Measurements from ENCODE around the gene ZNF701. TPM values are rescaled to one million over a fixed set of nuclear protein-coding genes. Genes with fewer than 3 reads are reported as not detected.

Gene ZNF701
- total and polyA plus RNA-seq, 2 of the 8 experiments (the other 6 are each of a cell fraction or from before 2014, with no cell fraction given): 4.9 to 18.7 TPM

GRCh38 chr19:52599241-52599640 is 29.2 kb downstream of the ZNF701 start:
- DNase-seq (ENCODE audit: low read depth in 1 of 2, low spot score in 2 of 2): no peak
- Histone ChIP-seq H4K8ac (ENCODE audit: extremely low read depth, insufficient read depth, low read length) (no peak overlapping the region), H2BK120ac (replicated peaks; ENCODE audit: low read depth, low read length) (no peak overlapping the region), H3K23me2 (ENCODE audit: low read depth, low read length) (peaks cover 10% of the 10 kb centered on the region), H3K27me3 (replicated peaks in 1 of 4; ENCODE audit: control insufficient read depth in 3 of 4, extremely low read depth in 1 of 4, insufficient read depth in 3 of 4, low read length in 3 of 4) (peaks cover 0 to 3% (median under 1%) of the 10 kb centered on the region in 4 experiments; a peak in 3 of 7 replicates), H4K91ac (replicated peaks; ENCODE audit: insufficient read length, low read length) (no peak overlapping the region), H2AK5ac (ENCODE audit: low read depth, low read length) (no peak overlapping the region), H3K27ac (ENCODE audit: low read depth, low read length) (no peak overlapping the region), H3K56ac (replicated peaks; ENCODE audit: insufficient read length, low read depth, low read length) (no peak overlapping the region), H2AFZ (ENCODE audit: low read length) (no peak overlapping the region), H2BK15ac (ENCODE audit: low read length) (no peak overlapping the region), H4K20me1 (replicated peaks in 1 of 2; ENCODE audit: control insufficient read depth in 1 of 2, insufficient read depth in 2 of 2, low read length in 2 of 2) (no peaks in the 10 kb centered on the region), H3K4me2 (ENCODE audit: insufficient read depth in 1 of 2, low read depth in 2 of 2, low read length in 2 of 2) (no peak overlapping the region), H3K14ac (ENCODE audit: insufficient read length) (no peak overlapping the region), H3K9ac (replicated peaks in 1 of 4; ENCODE audit: extremely low read depth in 1 of 4, low read depth in 3 of 4, low read length in 3 of 4) (no peak overlapping the region), H2BK5ac (ENCODE audit: low read depth, low read length) (no peak overlapping the region), H3K18ac (ENCODE audit: extremely low read depth, low read length) (no peak overlapping the region), H3K36me3 (ENCODE audit: control insufficient read depth in 2 of 4, insufficient read depth in 4 of 4, low read length in 3 of 4) (peaks cover 0 to 22% (median 15%) of the 10 kb centered on the region in 4 experiments; a peak in 6 of 8 replicates), H3K4ac (replicated peaks; ENCODE audit: insufficient read length, low read depth, low read length) (no peak overlapping the region), H4K5ac (ENCODE audit: insufficient read length, low read depth, low read length) (no peak overlapping the region), H3K79me2 (ENCODE audit: control insufficient read depth in 1 of 2, insufficient read depth in 2 of 2, low read length in 2 of 2) (no peaks in the 10 kb centered on the region), H2BK12ac (ENCODE audit: low read depth, low read length) (no peak overlapping the region), H3K4me1 (replicated peaks in 1 of 4; ENCODE audit: control insufficient read depth in 3 of 4, insufficient read depth in 4 of 4, low read length in 3 of 4) (no peaks in the 10 kb centered on the region; a peak in 3 of 7 replicates), H3K79me1 (ENCODE audit: low read depth, low read length) (no peaks in the 10 kb centered on the region; the same call in 1 of the 2 replicates), H3K9me3 (ENCODE audit: insufficient read depth in 2 of 2, low read depth in 1 of 2, low read length in 1 of 2) (peaks cover 2 to 3% of the 10 kb centered on the region in 2 experiments; a peak in 1 of 4 replicates), H2BK20ac (ENCODE audit: low read length) (no peak overlapping the region), H3K23ac (ENCODE audit: insufficient read length) (no peak overlapping the region), H3K4me3 (ENCODE audit: extremely low read depth in 1 of 4, insufficient read depth in 2 of 4, low read depth in 3 of 4, low read length in 4 of 4) (no peak overlapping the region)
- WGBS, 2 experiments (ENCODE audit: extremely low coverage in 1 of 2, insufficient coverage in 1 of 2, insufficient read length in 1 of 2, insufficient replicate concordance in 2 of 2, low coverage in 1 of 2, low lambda C conversion rate in 2 of 2, missing lambda C conversion rate in 1 of 2): 86% methylated on average over 3 of the region's 3 CpGs; no CpG with 5 or more reads in 1 of the 2 experiments
- ChIA-PET CTCF (ENCODE audit: partially characterized antibody) (interaction anchor here (0.5 to 2.3 kb wide), 8 partner anchors 9 to 476 kb away, joined by 3 to 10 read pairs (median 4); no protein-coding TSS in a partner anchor), POLR2A (ENCODE audit: partially characterized antibody) (interaction anchor here (0.6 to 1.8 kb wide), 2 partner anchors 27 to 367 kb away, joined by 3 to 4 read pairs; no protein-coding TSS in a partner anchor)
- FAIRE-seq: no peak
- TF ChIP-seq CHD1 (IDR thresholded peaks at IDR 0.05; ENCODE audit: low read depth, low read length): no peak
- no peak for TF ChIP-seq ATF3 (IDR thresholded peaks at IDR 0.05; ENCODE audit: insufficient read depth, low read depth, low read length)
- no peak for TF ChIP-seq CTCF (IDR thresholded peaks at IDR 0.05; ENCODE audit: control extremely low read depth in 1 of 3, insufficient read depth in 1 of 3, low read depth in 1 of 3, low read length in 3 of 3)
- TF ChIP-seq HDAC2 (IDR thresholded peaks at IDR 0.05; ENCODE audit: borderline replicate concordance in 1 of 2, low read depth in 2 of 2, low read length in 2 of 2): no peak
- TF ChIP-seq KDM4A (IDR thresholded peaks at IDR 0.05; ENCODE audit: low read depth, low read length, severe bottlenecking): no peak
- TF ChIP-seq USF2 (IDR thresholded peaks at IDR 0.05; ENCODE audit: low read length): no peak
- TF ChIP-seq TEAD4 (IDR thresholded peaks at IDR 0.05; ENCODE audit: low read depth, low read length): no peak
- no peak for TF ChIP-seq E2F6 (IDR thresholded peaks at IDR 0.05)
